HG03571 (cell line): ENCODE data around the gene SLC25A13.
"Not testable (repeated sequence)": the region's sequence is repeated elsewhere in the genome, so short reads cannot be mapped to it uniquely, and the experiment has no call there.

Experiments used
- ATAC-seq: cut with Tn5 transposase; IDR thresholded peaks from one replicate; pipeline ENCODE4 v1.9.1; 2021; ENCODE audit not compliant: unreplicated experiment

SLC25A13 gene

GRCh38 chr7:96173781-96174180 is 148.1 kb downstream of the SLC25A13 start:
- no peak for ATAC-seq

GRCh38 chr7:96169439-96169838 is 152.5 kb downstream of the SLC25A13 start:
- ATAC-seq = no peak

GRCh38 chr7:96167424-96167823 is 154.5 kb downstream of the SLC25A13 start:
- no peak for ATAC-seq

- no peak for ATAC-seq
These were observed 160.0 kb downstream of the SLC25A13 start for GRCh38 chr7:96161897-96162296.

- no peak for ATAC-seq
These were observed 164.0 kb downstream of the SLC25A13 start for GRCh38 chr7:96157856-96158255.

GRCh38 chr7:96154506-96154905 is 167.4 kb downstream of the SLC25A13 start:
- not testable (repeated sequence) for ATAC-seq

- ATAC-seq = no peak
These were observed 169.2 kb downstream of the SLC25A13 start for GRCh38 chr7:96152706-96153105.

- ATAC-seq = no peak
These were observed 170.0 kb downstream of the SLC25A13 start for GRCh38 chr7:96151889-96152288.

- no peak for ATAC-seq
These were observed 177.7 kb downstream of the SLC25A13 start for GRCh38 chr7:96144260-96144526.

GRCh38 chr7:96143495-96144259 is 178.2 kb downstream of the SLC25A13 start:
- ATAC-seq = no peak

- ATAC-seq = no peak
These were observed 185.2 kb downstream of the SLC25A13 start for GRCh38 chr7:96136600-96137239.

- ATAC-seq = no peak
These were observed 186.7 kb downstream of the SLC25A13 start for GRCh38 chr7:96135241-96135640.

GRCh38 chr7:96131525-96131924 is 190.4 kb downstream of the SLC25A13 start:
- ATAC-seq = no peak

- no peak for ATAC-seq
These were observed 194.2 kb downstream of the SLC25A13 start for GRCh38 chr7:96127746-96128145.

- no peak for ATAC-seq
These were observed 195.5 kb downstream of the SLC25A13 start for GRCh38 chr7:96126382-96126781.

- no peak for ATAC-seq
These were observed 199.2 kb downstream of the SLC25A13 start for GRCh38 chr7:96122746-96123145.

GRCh38 chr7:96121752-96122151 is 200.1 kb downstream of the SLC25A13 start:
- ATAC-seq = no peak

GRCh38 chr7:96120445-96121225 is 201.3 kb downstream of the SLC25A13 start:
- ATAC-seq = no peak

- ATAC-seq = no peak
These were observed 203.4 kb downstream of the SLC25A13 start for GRCh38 chr7:96118449-96119001.

- ATAC-seq = no peak
These were observed 205.7 kb downstream of the SLC25A13 start for GRCh38 chr7:96116173-96116572.

GRCh38 chr7:96114190-96114589 is 207.7 kb downstream of the SLC25A13 start:
- no peak for ATAC-seq

GRCh38 chr7:96111405-96111804 is 210.5 kb downstream of the SLC25A13 start:
- ATAC-seq = no peak
